NCI-H1436 (cell line): ENCODE data around the gene UCKL1.
A peak's percentile ranks its signal among the peaks of the same experiment; 100 is the strongest.
"Not testable (repeated sequence)": the region's sequence is repeated elsewhere in the genome, so short reads cannot be mapped to it uniquely, and the experiment has no call there.

Source experiments
- DNase-seq: peaks from one replicate; lab custom pipeline; 2025; lab: John Stamatoyannopoulos, UW

The UCKL1 gene

GRCh38 chr20:63917811-63918210, 38.4 kb downstream of the UCKL1 start:
- DNase-seq, result no peak

- DNase-seq, result not testable (repeated sequence)
These were observed 39.8 kb downstream of the UCKL1 start for GRCh38 chr20:63916371-63916939.

GRCh38 chr20:63915471-63915870, 40.7 kb downstream of the UCKL1 start:
- DNase-seq, result no peak

- no peak for DNase-seq
These were observed 42.4 kb downstream of the UCKL1 start for GRCh38 chr20:63913768-63914167.

- no peak for DNase-seq
These were observed 45.0 kb downstream of the UCKL1 start for GRCh38 chr20:63911176-63911575.

- DNase-seq, result no peak
These were observed 48.1 kb downstream of the UCKL1 start for GRCh38 chr20:63908008-63908682.

- no peak for DNase-seq
These were observed 52.2 kb downstream of the UCKL1 start for GRCh38 chr20:63903796-63904561.

GRCh38 chr20:63900413-63900812, 55.8 kb downstream of the UCKL1 start:
- DNase-seq, result no peak

GRCh38 chr20:63898882-63899558, 57.2 kb downstream of the UCKL1 start:
- no peak for DNase-seq

- DNase-seq, result no peak
These were observed 58.1 kb downstream of the UCKL1 start for GRCh38 chr20:63897978-63898561.

GRCh38 chr20:63896264-63897105, 59.7 kb downstream of the UCKL1 start:
- no peak for DNase-seq

GRCh38 chr20:63895952-63896263, 60.3 kb downstream of the UCKL1 start:
- no peak for DNase-seq

- no peak for DNase-seq
These were observed 60.8 kb downstream of the UCKL1 start for GRCh38 chr20:63895202-63895951.

- DNase-seq, result peak; percentile 89
These were observed 61.6 kb downstream of the UCKL1 start, which contains the start of gene DNAJC5 for GRCh38 chr20:63894358-63895201. Gene DNAJC5, plus strand, starts transcription at chr20:63895126. Its CDS starts 33,220 bp downstream, at chr20:63928346.

GRCh38 chr20:63893999-63894357, 62.2 kb downstream of the UCKL1 start:
- DNase-seq, result no peak

GRCh38 chr20:63892402-63892801, 63.8 kb downstream of the UCKL1 start:
- no peak for DNase-seq

- DNase-seq, result no peak
These were observed 64.9 kb downstream of the UCKL1 start for GRCh38 chr20:63891061-63892002.

- no peak for DNase-seq
These were observed 65.6 kb downstream of the UCKL1 start for GRCh38 chr20:63890616-63891015.

- DNase-seq, result no peak
These were observed 66.0 kb downstream of the UCKL1 start for GRCh38 chr20:63890201-63890576.
